Mammary epithelial cell (primary cell): ENCODE results near the gene USP24.

ENCODE experiments used
- EZH2 ChIP-seq: IDR thresholded peaks from 2 replicates; pipeline ENCODE4 v1.6.1; 2012; ENCODE audit warnings: low read length, inconsistent platforms, borderline replicate concordance
- TF ChIP-seq, protein P1 (sequence below), 2 donors: IDR thresholded peaks in 1 of 2; conservative IDR thresholded peaks in 1 of 2; 2 replicates each; pipeline ENCODE4 v1.5.1; 2011 to 2012; ENCODE audit warnings: inconsistent platforms in 2 of 2, low read length in 2 of 2, mild to moderate bottlenecking in 2 of 2, control low read depth in 1 of 2, low read depth in 1 of 2; ENCODE audit not compliant: insufficient read depth in 1 of 2; ENCODE audit errors: extremely low read depth in 1 of 2

DNA sequence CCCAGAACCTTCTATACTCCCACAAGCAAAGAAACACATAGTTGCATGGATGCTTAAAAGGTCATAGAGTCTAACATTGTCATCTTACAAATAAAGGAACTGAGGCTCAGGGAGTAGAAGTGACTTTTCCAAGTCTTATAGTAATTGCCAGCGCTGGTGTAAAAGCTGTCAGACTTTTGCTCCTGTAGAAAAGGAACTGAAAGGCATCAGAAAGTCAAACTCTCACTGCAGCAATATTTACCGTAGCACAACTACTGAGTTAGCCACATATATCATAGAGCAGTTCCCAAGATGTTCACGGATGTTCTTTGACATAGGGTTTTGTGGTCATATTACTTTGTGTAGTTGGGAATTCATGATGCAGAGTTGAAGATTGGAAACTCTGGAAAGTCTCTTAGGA lies 16.6 kb upstream of the USP24 start:
- TF ChIP-seq, protein P1, sequence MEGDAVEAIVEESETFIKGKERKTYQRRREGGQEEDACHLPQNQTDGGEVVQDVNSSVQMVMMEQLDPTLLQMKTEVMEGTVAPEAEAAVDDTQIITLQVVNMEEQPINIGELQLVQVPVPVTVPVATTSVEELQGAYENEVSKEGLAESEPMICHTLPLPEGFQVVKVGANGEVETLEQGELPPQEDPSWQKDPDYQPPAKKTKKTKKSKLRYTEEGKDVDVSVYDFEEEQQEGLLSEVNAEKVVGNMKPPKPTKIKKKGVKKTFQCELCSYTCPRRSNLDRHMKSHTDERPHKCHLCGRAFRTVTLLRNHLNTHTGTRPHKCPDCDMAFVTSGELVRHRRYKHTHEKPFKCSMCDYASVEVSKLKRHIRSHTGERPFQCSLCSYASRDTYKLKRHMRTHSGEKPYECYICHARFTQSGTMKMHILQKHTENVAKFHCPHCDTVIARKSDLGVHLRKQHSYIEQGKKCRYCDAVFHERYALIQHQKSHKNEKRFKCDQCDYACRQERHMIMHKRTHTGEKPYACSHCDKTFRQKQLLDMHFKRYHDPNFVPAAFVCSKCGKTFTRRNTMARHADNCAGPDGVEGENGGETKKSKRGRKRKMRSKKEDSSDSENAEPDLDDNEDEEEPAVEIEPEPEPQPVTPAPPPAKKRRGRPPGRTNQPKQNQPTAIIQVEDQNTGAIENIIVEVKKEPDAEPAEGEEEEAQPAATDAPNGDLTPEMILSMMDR (conservative IDR thresholded peaks at IDR 0.05 in 1 of 2, IDR thresholded peaks at IDR 0.05 in 1 of 2; ENCODE audit: extremely low read depth in 1 of 2, insufficient read depth in 1 of 2, low read depth in 1 of 2, low read length in 2 of 2): no peak
- no peak for TF ChIP-seq EZH2
